ENCODE results near the gene TNIK. TPM values are rescaled to one million over a fixed set of nuclear protein-coding genes. Genes with fewer than 3 reads are reported as not detected.

TNIK gene
- total RNA-seq, 1 donor from 2014 or later = 35.3 TPM

- Histone ChIP-seq H3K27me3 (no peaks in the 10 kb centered on the region), H3K27ac (no peak overlapping the region), H3K9me3 (no peaks in the 10 kb centered on the region), H3K36me3 (no peaks in the 10 kb centered on the region), H3K4me1 (no peaks in the 10 kb centered on the region), H3K4me3 (no peak overlapping the region)
- no peak for DNase-seq
- intact Hi-C loops (cut with DNase I) = no loop called here
- ATAC-seq = no peak
- TF ChIP-seq CTCF (IDR thresholded peaks at IDR 0.05) = no peak
Measured at GRCh38 chr3:171013822-171014748, 446.1 kb downstream of the TNIK start.

- DNase-seq (no peak), ATAC-seq (no peak)
- TF ChIP-seq CTCF (IDR thresholded peaks at IDR 0.05) = no peak
- intact Hi-C loops (cut with DNase I) = no loop called here
- H3K4me3 ChIP-seq = no peak overlapping the region
- H3K36me3 ChIP-seq = no peaks in the 10 kb centered on the region
- no peaks in the 10 kb centered on the region for H3K27me3 ChIP-seq
- H3K27ac ChIP-seq = no peak overlapping the region
- no peaks in the 10 kb centered on the region for H3K9me3 ChIP-seq
- H3K4me1 ChIP-seq = no peaks in the 10 kb centered on the region
Measured at GRCh38 chr3:171011873-171012336, 448.3 kb downstream of the TNIK start.

Small RNA genes lying within 50 kb of the gene (microRNA-seq; reads per million reads assigned to microRNA genes)
- gene MIR569 (ENCODE audit: borderline microRNAs expressed) = not detected

Measured in upper lobe of right lung (tissue), 1 donor.